Fibroblast of villous mesenchyme (primary cell): ENCODE data around the gene UNC13C. TPM values are rescaled to one million over a fixed set of nuclear protein-coding genes. Genes with fewer than 3 reads are reported as not detected.

Experiments
- DNase-seq: peaks from one replicate; pipeline ENCODE4 v3.0.0-alpha.2; 2010; ENCODE audit warnings: low read depth
- H3K4me3 ChIP-seq: 2 replicates; pipeline ENCODE4 v1.5.1; 2011; ENCODE audit warnings: low read depth, mild to moderate bottlenecking, low read length
- total RNA-seq: library from RNA; depleted of rRNA; stranded (reverse); fragments of >200 nt; gene quantifications from 2 replicates; pipeline ENCODE4 v1.2.3, GENCODE V29; 2012
- TF ChIP-seq, protein P1 (sequence below): IDR thresholded peaks from 2 replicates; pipeline ENCODE4 v1.5.1; 2012; ENCODE audit warnings: low read depth, mild to moderate bottlenecking, low read length; ENCODE audit not compliant: insufficient read depth

UNC13C gene
- total RNA-seq, 1 donor, result not detected

DNA sequence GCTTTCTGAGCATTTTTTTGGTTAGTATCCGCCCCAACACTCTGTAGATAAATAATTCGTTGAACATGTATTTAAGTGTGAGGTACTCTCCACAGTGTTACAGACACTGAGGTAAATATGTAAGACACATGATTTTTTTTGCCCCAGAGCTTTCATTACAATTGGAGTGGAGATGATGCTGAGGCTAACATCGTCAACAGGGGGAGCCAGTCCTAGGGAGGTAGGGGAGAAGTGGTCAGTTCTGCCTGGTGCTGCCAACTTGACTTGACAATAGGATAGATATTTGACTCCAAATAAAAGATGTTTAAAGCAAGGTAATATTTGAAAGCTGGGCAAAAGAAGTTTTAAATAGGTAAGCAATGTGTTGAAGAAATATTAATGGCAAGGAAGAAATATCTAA lies 295.7 kb downstream of the UNC13C start:
- no peak for DNase-seq
- H3K4me3 ChIP-seq, result no peak overlapping the region
- TF ChIP-seq, protein P1, sequence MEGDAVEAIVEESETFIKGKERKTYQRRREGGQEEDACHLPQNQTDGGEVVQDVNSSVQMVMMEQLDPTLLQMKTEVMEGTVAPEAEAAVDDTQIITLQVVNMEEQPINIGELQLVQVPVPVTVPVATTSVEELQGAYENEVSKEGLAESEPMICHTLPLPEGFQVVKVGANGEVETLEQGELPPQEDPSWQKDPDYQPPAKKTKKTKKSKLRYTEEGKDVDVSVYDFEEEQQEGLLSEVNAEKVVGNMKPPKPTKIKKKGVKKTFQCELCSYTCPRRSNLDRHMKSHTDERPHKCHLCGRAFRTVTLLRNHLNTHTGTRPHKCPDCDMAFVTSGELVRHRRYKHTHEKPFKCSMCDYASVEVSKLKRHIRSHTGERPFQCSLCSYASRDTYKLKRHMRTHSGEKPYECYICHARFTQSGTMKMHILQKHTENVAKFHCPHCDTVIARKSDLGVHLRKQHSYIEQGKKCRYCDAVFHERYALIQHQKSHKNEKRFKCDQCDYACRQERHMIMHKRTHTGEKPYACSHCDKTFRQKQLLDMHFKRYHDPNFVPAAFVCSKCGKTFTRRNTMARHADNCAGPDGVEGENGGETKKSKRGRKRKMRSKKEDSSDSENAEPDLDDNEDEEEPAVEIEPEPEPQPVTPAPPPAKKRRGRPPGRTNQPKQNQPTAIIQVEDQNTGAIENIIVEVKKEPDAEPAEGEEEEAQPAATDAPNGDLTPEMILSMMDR, result no peak

DNA sequence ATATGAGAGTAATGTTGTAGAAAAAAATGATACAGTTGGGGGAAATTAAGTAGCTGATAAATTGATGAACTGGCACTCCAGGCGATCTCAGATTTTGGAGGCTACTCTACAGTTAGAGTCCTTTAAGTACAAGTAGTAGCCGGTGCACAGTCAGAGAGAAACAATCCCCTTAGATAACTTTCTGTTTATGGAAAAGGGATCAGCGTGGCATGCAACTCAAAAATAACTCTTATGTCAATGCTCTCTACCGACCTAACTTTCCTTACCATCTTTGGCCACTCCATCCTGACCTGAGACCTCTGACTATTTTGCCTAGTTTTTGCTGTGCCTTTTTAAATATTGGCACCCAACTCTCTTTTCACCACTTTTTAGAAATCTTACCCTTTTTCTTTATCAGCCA lies 299.6 kb downstream of the UNC13C start:
- no peak overlapping the region for H3K4me3 ChIP-seq
- no peak for DNase-seq
- TF ChIP-seq, protein P1, result no peak

GRCh38 chr15:54280726-54281125 lies 302.5 kb downstream of the UNC13C start:
- DNase-seq, result no peak
- TF ChIP-seq, protein P1, result no peak
- H3K4me3 ChIP-seq, result no peak overlapping the region

DNA sequence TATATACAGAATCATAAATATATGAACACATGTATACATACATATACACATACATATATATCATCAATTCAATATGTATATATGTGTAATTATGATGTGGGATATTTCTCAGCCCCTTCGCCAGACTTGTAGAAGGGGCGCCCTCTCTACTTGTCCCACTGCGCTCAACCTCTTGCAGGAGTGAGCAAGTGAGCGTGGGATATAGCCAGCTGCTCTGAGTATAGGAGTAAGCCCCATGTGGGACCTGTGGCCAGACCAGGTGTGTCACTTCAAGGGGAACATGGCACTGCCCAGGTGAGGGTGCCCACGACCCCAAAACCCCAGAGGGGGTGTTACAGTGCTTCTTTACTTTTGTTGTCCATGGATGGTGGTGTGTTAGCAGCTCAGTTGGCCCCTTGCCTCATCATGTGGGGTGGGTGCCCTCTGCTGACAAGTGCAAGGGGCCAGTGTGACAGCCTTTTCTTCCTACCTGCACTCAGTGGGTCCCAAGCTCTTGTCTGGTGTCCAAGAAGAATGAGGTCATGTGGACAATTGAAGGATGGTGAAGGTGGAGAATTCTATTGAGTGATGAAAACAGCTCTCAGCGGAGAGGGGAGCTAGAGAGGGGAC lies 304.1 kb downstream of the UNC13C start:
- TF ChIP-seq, protein P1, result no peak
- DNase-seq, result no peak
- H3K4me3 ChIP-seq, result no peak overlapping the region

DNA sequence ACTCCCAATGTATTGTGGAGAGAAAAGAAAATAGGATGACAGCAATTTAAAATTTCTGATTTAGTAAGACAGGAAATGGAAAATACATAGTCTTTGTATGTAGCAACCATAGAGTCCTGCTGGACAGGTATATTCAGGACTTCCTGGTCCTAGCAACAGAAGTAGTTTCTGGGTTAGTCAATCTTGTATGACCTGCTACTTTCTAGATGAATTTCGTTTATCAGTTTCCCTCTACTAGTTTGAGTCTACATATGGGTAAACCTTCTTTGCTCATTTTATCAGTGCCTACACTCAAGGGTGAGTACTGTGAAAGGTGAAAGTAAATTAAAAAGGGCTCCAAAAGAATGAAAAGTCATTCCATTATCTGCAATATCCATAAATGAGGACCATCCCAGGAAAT lies 309.8 kb downstream of the UNC13C start:
- no peak overlapping the region for H3K4me3 ChIP-seq
- TF ChIP-seq, protein P1, result no peak
- no peak for DNase-seq

- TF ChIP-seq, protein P1, result no peak
- DNase-seq, result no peak
- no peak overlapping the region for H3K4me3 ChIP-seq
These were observed 311.4 kb downstream of the UNC13C start for GRCh38 chr15:54289590-54290136.

DNA sequence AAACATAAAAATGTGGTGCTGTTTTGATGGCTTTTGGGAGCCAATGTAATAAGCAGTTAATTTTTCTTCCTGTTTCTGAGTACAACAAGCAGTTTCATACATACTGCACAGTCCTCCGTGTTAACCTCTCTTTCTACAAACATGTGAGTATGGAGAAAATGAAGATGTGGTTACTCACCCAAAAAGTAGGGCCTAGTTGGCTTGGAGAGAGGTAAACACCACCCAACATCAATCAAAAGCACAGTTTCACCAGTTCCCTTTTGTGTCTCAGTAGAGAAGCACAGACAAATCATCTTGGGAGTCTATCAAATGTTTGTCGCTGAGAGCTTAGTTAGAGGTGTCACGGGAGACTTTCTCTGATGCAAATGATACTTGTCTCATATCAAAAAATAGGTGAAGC lies 320.2 kb downstream of the UNC13C start:
- TF ChIP-seq, protein P1, result no peak
- H3K4me3 ChIP-seq, result no peak overlapping the region
- DNase-seq, result no peak
